GM13976 (cell line): ENCODE results near the gene GALNT9.

Experiments
- DNase-seq: peaks from one replicate; pipeline ENCODE4 v3.0.0; 2012; ENCODE audit warnings: low spot score
- in situ Hi-C: fragments of 300-500 bp; cut with MboI; formaldehyde crosslinking; loops from one replicate; pipeline ENCODE4 v1.12.0; 2022; ENCODE audit warnings: low sequenced_read_pairs, mixed read lengths, inconsistent platforms; ENCODE audit not compliant: unreplicated experiment
- TF ChIP-seq, protein P1 (sequence below): IDR thresholded peaks from 2 replicates; pipeline ENCODE4 v1.5.1; 2012; ENCODE audit warnings: borderline replicate concordance, mild to moderate bottlenecking; ENCODE audit not compliant: insufficient read depth; ENCODE audit errors: extremely low read depth, missing control alignments, control extremely low read depth

GALNT9 gene

DNA sequence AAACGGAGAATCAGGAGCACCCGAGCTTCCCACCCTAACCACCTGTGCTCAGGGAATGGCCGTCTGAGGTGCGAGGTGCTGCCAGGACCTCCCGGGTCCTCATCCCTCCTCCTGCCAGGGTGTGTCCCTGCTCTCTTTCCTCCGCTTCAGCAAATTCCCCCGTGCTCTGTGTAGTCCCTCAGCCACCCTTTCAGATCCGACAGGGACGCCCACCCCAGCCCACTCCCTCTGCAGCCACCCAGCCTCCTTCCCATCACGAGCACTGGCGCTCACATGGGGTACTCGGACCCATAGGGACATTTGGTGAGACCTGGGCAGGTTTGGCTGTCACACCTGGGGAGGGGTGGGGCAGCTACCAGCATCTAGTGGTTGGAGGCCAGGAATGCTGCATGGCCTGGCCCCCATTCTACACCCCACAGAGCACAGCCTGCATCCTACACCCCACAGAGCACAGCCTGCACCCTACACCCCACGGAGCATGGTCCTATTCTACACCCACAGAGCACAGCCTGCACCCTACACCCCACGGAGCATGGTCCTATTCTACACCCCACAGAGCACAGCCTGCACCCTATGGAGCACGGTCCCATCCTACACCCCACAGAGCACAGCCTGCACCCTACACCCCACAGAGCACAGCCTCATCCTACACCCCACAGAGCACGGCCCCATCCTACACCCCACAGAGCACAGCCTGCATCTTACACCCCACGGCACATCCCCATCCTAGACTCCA, 12.7 kb downstream of the GALNT9 start:
- DNase-seq, result no peak
- in situ Hi-C loops, result no loop called here
- TF ChIP-seq, protein P1, sequence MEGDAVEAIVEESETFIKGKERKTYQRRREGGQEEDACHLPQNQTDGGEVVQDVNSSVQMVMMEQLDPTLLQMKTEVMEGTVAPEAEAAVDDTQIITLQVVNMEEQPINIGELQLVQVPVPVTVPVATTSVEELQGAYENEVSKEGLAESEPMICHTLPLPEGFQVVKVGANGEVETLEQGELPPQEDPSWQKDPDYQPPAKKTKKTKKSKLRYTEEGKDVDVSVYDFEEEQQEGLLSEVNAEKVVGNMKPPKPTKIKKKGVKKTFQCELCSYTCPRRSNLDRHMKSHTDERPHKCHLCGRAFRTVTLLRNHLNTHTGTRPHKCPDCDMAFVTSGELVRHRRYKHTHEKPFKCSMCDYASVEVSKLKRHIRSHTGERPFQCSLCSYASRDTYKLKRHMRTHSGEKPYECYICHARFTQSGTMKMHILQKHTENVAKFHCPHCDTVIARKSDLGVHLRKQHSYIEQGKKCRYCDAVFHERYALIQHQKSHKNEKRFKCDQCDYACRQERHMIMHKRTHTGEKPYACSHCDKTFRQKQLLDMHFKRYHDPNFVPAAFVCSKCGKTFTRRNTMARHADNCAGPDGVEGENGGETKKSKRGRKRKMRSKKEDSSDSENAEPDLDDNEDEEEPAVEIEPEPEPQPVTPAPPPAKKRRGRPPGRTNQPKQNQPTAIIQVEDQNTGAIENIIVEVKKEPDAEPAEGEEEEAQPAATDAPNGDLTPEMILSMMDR, result no peak

DNA sequence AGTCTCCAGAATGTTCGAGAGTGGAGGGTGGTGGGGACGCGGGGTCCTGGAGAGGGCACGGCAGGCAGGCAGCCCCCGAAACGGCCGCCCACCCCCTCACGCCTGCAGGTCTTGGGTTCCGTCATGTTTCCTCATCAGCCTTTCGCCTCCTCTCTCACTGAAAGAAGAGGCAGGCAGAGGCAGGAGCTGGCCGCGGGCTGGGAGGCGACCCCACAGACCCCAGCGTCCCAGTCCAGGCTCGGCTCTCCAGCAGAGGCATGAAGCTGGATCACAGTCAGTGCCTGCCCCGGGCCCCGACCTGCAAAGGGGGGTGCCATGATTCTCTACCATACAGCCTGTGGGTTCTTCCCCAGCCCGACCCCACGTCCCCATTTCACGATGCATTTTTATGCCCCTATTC, 13.4 kb downstream of the GALNT9 start:
- in situ Hi-C loops, result no loop called here
- TF ChIP-seq, protein P1, result no peak

DNA sequence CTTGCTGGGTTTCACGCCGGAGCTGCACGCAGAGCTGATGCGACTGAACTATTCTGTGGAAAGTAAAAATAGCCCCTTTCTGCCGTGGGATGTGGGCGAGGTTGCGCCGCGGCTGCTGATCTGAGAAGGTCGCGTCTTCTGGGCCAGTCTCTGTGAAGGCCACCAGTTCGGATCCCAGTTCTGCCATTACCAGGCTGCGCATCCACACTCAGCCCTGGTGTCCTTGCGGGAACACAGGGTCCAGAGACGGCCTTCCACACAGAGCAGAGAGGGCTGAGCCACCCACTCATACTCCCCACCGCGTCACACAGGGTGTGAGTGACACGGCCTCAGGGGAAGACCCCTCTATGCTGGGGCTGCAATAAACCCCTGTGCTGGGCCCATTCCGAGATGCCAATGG, 13.9 kb downstream of the GALNT9 start:
- TF ChIP-seq, protein P1, result no peak
- in situ Hi-C loops, result no loop called here
- no peak for DNase-seq

More for the DNA sequence above, 13.4 kb downstream of the GALNT9 start:
- DNase-seq, result no peak

DNA sequence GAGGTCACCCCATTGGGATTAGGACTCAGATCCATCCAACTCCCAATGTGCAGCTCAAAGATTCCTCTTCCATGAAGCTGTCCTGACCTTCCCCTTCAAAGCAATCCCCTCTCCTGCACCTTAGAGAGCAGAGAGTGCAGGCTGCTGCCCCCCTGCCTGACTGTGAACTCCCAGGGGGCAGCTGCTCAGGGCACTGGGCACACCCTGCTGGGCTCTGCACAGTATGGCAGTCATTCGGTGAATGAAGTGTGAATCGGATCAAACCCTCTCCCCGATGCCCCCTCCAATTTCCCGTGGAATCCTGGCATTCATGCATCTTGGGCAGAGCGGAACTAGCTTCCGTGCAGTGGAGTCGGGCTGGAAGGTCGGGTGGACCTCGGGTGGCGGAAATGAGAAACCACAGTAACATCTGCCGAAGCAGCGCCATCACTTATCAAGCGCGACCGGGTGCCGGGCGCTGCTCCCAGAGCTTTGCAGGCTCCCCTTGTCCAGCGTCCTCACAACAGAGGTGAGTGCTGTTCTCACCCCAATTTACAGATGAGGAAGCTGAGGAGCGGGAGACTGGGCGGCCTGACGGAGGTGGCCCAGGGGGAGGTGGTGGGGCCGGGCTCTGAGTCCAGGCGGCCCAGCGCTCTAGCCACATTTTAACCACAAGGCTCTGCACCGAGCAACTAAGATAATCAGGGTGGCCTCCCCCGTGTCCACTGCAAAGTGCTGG, 14.7 kb downstream of the GALNT9 start:
- in situ Hi-C loops, result no loop called here
- no peak for DNase-seq
- TF ChIP-seq, protein P1, result no peak

DNA sequence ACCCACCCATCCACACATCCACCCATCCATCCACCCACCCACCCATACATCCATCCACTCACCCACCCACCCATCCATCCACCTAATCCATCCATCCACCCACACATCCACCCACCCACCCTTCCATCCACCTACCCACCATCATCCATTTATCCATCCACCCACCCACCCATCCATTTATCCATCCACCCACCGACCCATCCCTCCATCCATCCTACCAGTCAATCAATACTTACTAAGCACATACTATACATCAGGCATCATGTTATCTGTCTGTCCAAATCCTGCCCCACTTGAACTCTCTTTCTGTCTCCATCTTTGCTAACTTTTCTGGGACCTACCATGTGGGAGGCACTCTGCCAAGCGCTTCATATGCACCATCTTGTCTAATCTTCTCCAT, 15.4 kb downstream of the GALNT9 start:
- TF ChIP-seq, protein P1, result no peak
- in situ Hi-C loops, result no loop called here
- DNase-seq, result no peak

DNA sequence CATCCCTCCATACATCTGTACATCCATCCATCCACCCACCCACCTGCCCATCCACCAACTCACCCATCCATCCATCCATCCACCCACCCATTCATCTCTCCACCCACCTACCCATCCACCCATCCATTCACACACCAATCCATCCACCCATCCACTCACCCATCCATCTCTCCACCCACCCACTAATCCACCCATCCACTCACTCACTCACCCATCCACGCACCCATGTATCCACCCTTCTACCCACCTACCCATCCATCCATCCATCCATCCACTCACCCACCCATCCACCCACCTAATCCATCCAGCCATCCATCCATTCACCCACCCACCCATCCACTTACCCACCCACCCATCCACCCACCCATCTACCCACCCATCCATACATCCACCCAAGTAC, 16.2 kb downstream of the GALNT9 start:
- DNase-seq, result no peak
- in situ Hi-C loops, result no loop called here
- TF ChIP-seq, protein P1, result no peak
